Immature natural killer cell (primary cell): ENCODE results near the gene SRP68. TPM values are rescaled to one million over a fixed set of nuclear protein-coding genes. Genes with fewer than 3 reads are reported as not detected.
A peak's percentile ranks its signal among the peaks of the same experiment; 100 is the strongest.

Source experiments
- DNase-seq, 3 donors: peaks; one replicate each; pipeline ENCODE4 v3.0.0; 2022; ENCODE audit warnings: mixed read lengths in 1 of 3
- H3K27ac Mint-ChIP-seq, 6 donors: one replicate each; pipeline ENCODE4 v1.8.0; 2020; ENCODE audit warnings: mixed read lengths in 6 of 6, mild to moderate bottlenecking in 5 of 6, inconsistent platforms in 4 of 6, moderate library complexity in 3 of 6
- H3K27me3 Mint-ChIP-seq, 3 donors: one replicate each; pipeline ENCODE4 v1.8.0; 2020 to 2021; ENCODE audit warnings: low read depth in 3 of 3, mild to moderate bottlenecking in 3 of 3, mixed read lengths in 3 of 3, moderate library complexity in 3 of 3, inconsistent platforms in 1 of 3
- H3K36me3 Mint-ChIP-seq, 3 donors: one replicate each; pipeline ENCODE4 v1.8.0; 2020; ENCODE audit warnings: mixed read lengths in 3 of 3, inconsistent platforms in 2 of 3, mild to moderate bottlenecking in 2 of 3
- H3K4me1 Mint-ChIP-seq, 2 donors: one replicate each; pipeline ENCODE4 v1.8.0; 2020; ENCODE audit warnings: inconsistent platforms in 2 of 2, mild to moderate bottlenecking in 2 of 2, mixed read lengths in 2 of 2, moderate library complexity in 1 of 2
- H3K4me3 Mint-ChIP-seq, 5 donors: one replicate each; pipeline ENCODE4 v1.8.0; 2020; ENCODE audit warnings: mild to moderate bottlenecking in 5 of 5, mixed read lengths in 5 of 5, inconsistent platforms in 3 of 5, moderate library complexity in 3 of 5
- H3K9me3 Mint-ChIP-seq, 6 donors: one replicate each; pipeline ENCODE4 v1.8.0; 2020; ENCODE audit warnings: mild to moderate bottlenecking in 6 of 6, mixed read lengths in 6 of 6, inconsistent platforms in 4 of 6, moderate library complexity in 3 of 6
- polyA plus RNA-seq, 3 donors: library from polyadenylated mRNA; unstranded; fragments of 300-500 nt; fragmentation: Illumina TruSeq; gene quantifications; one replicate each; pipeline ENCODE4 v1.2.3, GENCODE V29; 2021

The SRP68 gene
- polyA plus RNA-seq, 3 donors from 2014 or later = 30.1 to 62.6 (median 61.0) TPM

DNA sequence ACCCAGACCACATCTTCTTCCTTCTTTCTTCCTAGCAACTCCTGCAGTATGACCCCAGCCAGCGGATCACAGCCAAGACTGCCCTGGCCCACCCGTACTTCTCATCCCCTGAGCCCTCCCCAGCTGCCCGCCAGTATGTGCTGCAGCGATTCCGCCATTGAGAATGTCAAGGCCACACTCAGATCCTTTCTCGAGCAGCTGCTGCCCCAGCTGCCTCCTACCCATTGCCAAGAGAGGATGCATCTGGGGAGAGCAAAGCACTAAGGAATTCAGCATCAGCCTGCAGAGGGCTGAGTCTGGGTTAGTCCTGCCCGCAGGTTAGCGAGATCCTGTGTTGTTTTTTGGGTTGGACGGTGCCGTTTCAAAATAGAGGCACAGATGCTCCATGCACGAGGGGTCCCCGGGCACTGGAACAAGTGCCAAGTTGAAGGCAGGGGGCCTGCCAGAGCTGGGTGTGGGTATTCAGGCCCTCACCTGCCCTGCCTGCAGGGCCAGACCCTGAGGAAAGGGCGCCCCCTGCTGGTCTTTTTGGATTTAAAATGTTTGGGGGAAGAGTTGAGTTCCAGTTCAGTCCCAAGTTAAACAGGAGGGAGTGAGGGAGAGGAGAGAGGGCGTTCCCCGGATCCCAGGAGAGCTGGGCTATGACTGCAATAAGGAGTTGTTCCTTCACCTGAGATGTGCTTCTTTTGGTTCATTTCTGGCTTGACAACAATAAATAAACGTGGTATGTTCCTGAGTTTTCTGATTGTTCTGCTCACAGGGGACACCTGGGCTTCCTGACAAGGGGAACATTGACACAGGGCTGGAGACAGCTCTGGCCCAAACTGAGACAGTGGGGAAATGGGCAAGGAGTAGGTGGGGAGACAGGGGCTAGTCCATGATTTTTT lies 66.8 kb downstream of the SRP68 start:
- Mint-ChIP-seq H3K9me3 (no peaks in the 10 kb centered on the region), H3K36me3 (peaks cover 0 to 10% (median 0%) of the 10 kb centered on the region in 3 donors), H3K27ac (peak overlapping the region in 3 of 6 donors; percentile 30 to 81 (median 58)), H3K4me1 (no peaks in the 10 kb centered on the region), H3K4me3 (no peak overlapping the region), H3K27me3 (peaks cover 0 to 4% (median 1%) of the 10 kb centered on the region in 3 donors)
- peak; percentile 58 to 69 (median 64) for DNase-seq

DNA sequence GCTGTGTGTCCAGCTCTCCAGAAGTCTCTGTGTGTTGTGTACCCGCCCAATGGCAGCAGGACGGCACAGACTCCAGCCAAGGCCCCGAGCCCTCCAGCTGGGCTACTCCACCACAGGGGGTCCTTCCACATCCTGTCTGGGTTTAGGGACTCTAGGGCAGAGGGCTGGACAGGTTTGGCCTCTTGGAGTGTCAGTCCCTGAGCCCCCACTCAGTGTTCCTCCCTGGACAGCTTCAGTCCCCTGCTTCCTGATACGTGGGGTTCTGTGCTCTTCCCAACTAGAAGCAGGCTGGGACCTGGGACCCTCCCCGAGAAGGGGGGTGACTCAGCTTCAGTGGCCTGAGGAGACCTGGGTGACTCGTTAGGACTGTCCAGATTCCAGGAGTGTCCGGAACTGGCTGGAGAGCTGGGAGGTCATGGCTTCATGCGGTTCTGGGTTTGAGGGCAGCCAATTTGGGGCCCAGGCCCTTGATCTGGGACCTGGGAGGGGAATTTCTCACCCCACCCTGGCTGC lies 67.5 kb downstream of the SRP68 start:
- Mint-ChIP-seq H3K4me1 (no peaks in the 10 kb centered on the region), H3K9me3 (no peaks in the 10 kb centered on the region), H3K27me3 (peaks cover 0 to 1% (median 1%) of the 10 kb centered on the region in 3 donors), H3K27ac (peak overlapping the region in 1 of 6 donors; percentile 22), H3K36me3 (peaks cover 0 to 10% (median 0%) of the 10 kb centered on the region in 3 donors), H3K4me3 (no peak overlapping the region)
- no peak for DNase-seq

GRCh38 chr17:76003915-76004314 lies 68.4 kb downstream of the SRP68 start:
- DNase-seq = no peak
- peaks cover 0 to 1% (median 0%) of the 10 kb centered on the region in 3 donors for H3K27me3 Mint-ChIP-seq
- no peak overlapping the region for H3K4me3 Mint-ChIP-seq
- H3K27ac Mint-ChIP-seq = no peak overlapping the region
- peaks cover 0 to 10% (median 0%) of the 10 kb centered on the region in 3 donors for H3K36me3 Mint-ChIP-seq
- H3K4me1 Mint-ChIP-seq = no peaks in the 10 kb centered on the region
- no peaks in the 10 kb centered on the region for H3K9me3 Mint-ChIP-seq

GRCh38 chr17:76002100-76002499 lies 70.2 kb downstream of the SRP68 start:
- Mint-ChIP-seq H3K27me3 (peaks cover 0 to 2% (median 1%) of the 10 kb centered on the region in 3 donors), H3K9me3 (no peaks in the 10 kb centered on the region), H3K4me3 (no peak overlapping the region), H3K4me1 (peaks cover 6% of the 10 kb centered on the region in 2 donors), H3K27ac (no peak overlapping the region), H3K36me3 (peaks cover 0 to 16% (median 0%) of the 10 kb centered on the region in 3 donors)
- DNase-seq = no peak

- Mint-ChIP-seq H3K27me3 (peaks cover 0 to 2% (median 1%) of the 10 kb centered on the region in 3 donors), H3K4me1 (peaks cover 11% of the 10 kb centered on the region in 2 donors), H3K4me3 (no peak within 1 kb of the TSS), H3K36me3 (peaks cover 0 to 17% (median 0%) of the 10 kb centered on the region in 3 donors), H3K9me3 (no peaks in the 10 kb centered on the region), H3K27ac (no peak within 1 kb of the TSS)
- DNase-seq = no peak
Measured at GRCh38 chr17:76000755-76001521, 71.4 kb downstream of the SRP68 start, which contains the start of gene CDK3. TSS of gene CDK3 (plus strand) at chr17:76000855. CDS start at chr17:76001426, 571 bp downstream.

DNA sequence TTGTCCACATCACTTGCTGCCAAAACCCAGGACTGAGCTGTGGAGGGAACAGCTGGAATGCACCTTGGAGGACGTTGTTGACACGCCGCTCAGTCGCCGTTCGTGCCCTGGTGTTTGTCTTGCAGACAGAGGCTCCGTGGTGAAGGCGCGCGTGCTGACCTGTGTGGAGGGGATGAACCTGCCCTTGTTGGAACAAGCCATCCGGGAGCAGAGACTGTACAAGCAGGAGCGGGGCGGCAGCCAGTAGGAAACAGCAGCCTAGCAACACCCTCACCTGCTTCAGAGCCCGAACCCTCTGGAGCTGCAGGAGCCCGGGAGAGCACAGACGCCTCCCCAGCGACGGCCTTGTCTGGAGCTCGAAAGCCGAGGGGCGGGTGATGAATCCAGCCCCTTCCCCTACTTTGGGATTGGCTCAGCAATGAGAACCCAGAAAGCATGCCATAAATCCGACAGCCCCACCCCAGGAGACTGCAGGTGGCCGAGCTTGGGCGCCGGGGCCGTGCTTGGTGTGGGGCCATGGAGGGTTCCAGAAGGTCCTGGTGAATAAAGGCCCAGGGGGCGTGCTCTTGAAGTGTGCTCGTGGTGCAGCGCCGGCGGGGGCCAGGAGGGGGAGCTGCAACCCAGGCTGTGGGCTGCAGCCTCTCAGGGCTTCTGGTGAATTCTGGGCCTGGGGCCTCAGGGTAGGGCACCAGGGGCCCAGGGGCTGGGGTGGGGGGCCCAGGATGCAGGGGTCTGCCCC lies 72.1 kb downstream of the SRP68 start:
- peaks cover 11% of the 10 kb centered on the region in 2 donors for H3K4me1 Mint-ChIP-seq
- H3K36me3 Mint-ChIP-seq = peaks cover 0 to 13% (median 0%) of the 10 kb centered on the region in 3 donors
- no peak overlapping the region for H3K27ac Mint-ChIP-seq
- no peaks in the 10 kb centered on the region for H3K9me3 Mint-ChIP-seq
- DNase-seq = peak; percentile 28 to 40 (median 40)
- H3K27me3 Mint-ChIP-seq = peaks cover 0 to 2% (median under 1%) of the 10 kb centered on the region in 3 donors
- no peak overlapping the region for H3K4me3 Mint-ChIP-seq

GRCh38 chr17:75998327-75998795 lies 74.0 kb downstream of the SRP68 start:
- peaks cover 0 to 17% (median under 1%) of the 10 kb centered on the region in 3 donors for H3K36me3 Mint-ChIP-seq

GRCh38 chr17:75996665-75997590 lies 75.4 kb downstream of the SRP68 start:
- peak overlapping the region in 5 of 6 donors; percentile 17 to 74 (median 52) for H3K27ac Mint-ChIP-seq
- no peak for DNase-seq
- no peak overlapping the region for H3K4me3 Mint-ChIP-seq
- H3K36me3 Mint-ChIP-seq = peaks cover 0 to 16% (median 3%) of the 10 kb centered on the region in 3 donors
- peaks cover 11% of the 10 kb centered on the region in 2 donors for H3K4me1 Mint-ChIP-seq
- peaks cover 0 to 2% (median 0%) of the 10 kb centered on the region in 3 donors for H3K27me3 Mint-ChIP-seq
- H3K9me3 Mint-ChIP-seq = no peaks in the 10 kb centered on the region

More at GRCh38 chr17:75998327-75998795, 74.0 kb downstream of the SRP68 start:
- H3K27ac Mint-ChIP-seq = no peak overlapping the region
- no peaks in the 10 kb centered on the region for H3K9me3 Mint-ChIP-seq
- no peak for DNase-seq
- H3K4me3 Mint-ChIP-seq = no peak overlapping the region
- peaks cover 0 to 2% (median 0%) of the 10 kb centered on the region in 3 donors for H3K27me3 Mint-ChIP-seq
- peaks cover 11% of the 10 kb centered on the region in 2 donors for H3K4me1 Mint-ChIP-seq

DNA sequence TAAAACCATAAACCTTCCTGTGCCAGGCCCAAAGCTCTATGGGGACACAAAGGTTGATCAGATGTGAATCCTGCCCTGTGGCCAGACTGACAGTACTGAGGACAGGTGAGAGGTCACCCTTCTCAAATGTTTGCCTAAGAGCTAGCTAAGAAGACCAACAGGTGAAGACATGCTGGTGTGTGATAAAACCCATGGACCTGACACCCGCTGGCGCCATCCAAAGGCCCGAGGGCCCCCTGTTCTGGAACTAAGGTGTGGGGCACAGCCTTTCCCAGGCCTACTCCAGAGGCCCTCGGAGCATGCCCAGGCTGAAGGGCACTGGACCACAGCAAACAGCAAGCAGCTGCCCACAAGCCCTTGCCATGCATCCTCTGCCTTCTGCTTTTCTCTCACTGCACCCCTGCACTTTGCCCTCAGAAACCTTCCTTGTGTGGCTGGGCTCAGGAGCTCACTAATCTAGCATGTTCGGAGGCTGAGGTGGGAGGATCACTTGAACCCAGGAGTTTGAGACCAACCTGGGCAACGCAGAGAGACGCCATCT lies 76.9 kb downstream of the SRP68 start:
- Mint-ChIP-seq H3K9me3 (no peaks in the 10 kb centered on the region), H3K4me3 (no peak overlapping the region), H3K4me1 (peaks cover 11% of the 10 kb centered on the region in 2 donors), H3K27me3 (peaks cover 0 to 2% (median 0%) of the 10 kb centered on the region in 3 donors), H3K27ac (no peak overlapping the region), H3K36me3 (peaks cover 4 to 16% (median 7%) of the 10 kb centered on the region in 3 donors)
- no peak for DNase-seq

DNA sequence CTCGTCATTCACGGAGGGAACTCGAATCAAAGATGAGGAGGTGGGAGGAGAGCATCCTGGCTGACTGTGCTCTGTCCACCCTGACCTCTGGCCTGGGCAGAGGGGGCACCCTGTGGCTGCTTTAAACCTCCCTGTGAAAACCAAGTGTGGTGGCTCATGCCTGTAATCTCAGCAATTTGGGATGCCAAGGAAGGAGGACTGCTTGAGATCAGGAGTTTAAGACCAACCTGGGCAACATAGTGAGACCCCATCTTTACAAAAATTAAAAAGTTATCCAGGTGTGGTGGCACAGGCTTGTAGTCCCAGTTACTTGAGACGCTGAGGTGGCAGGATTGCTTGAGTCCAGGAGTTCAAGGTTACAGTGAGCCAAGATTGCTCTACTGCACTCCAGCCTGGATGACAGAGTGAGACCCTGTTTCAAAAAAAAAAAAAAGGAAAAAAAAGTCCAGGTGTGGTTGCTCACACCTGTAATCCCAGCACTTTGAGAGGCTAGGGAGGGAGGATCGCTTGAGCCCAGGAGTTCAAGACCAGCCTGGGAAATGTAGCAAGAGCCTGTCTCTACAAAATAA lies 77.4 kb downstream of the SRP68 start:
- Mint-ChIP-seq H3K36me3 (peaks cover 4 to 16% (median 7%) of the 10 kb centered on the region in 3 donors), H3K27me3 (peaks cover 0 to 2% (median 0%) of the 10 kb centered on the region in 3 donors), H3K9me3 (no peaks in the 10 kb centered on the region), H3K4me1 (peaks cover 11% of the 10 kb centered on the region in 2 donors), H3K27ac (no peak overlapping the region), H3K4me3 (no peak overlapping the region)
- no peak for DNase-seq

- H3K27me3 Mint-ChIP-seq = no peaks in the 10 kb centered on the region
- H3K9me3 Mint-ChIP-seq = no peaks in the 10 kb centered on the region
- no peak overlapping the region for H3K4me3 Mint-ChIP-seq
- no peak overlapping the region for H3K27ac Mint-ChIP-seq
- H3K36me3 Mint-ChIP-seq = peaks cover 7 to 11% (median 8%) of the 10 kb centered on the region in 3 donors
- DNase-seq = no peak
- H3K4me1 Mint-ChIP-seq = no peaks in the 10 kb centered on the region
Measured at GRCh38 chr17:75991396-75991795, 80.9 kb downstream of the SRP68 start.
